Retinal pigment epithelial cell (primary cell): ENCODE results near the gene GNAL.

Experiments
- DNase-seq: peaks from one replicate; pipeline ENCODE4 v3.0.0-alpha.2; 2010; ENCODE audit warnings: low read depth
- H3K4me3 ChIP-seq: 2 replicates; pipeline ENCODE4 v1.5.1; 2011; ENCODE audit warnings: mild to moderate bottlenecking, low read length, control low read depth, moderate library complexity
- CTCF ChIP-seq: conservative IDR thresholded peaks from 2 replicates; pipeline ENCODE4 v1.5.1; 2011; ENCODE audit warnings: low read depth, low read length, control low read depth, inconsistent platforms

Gene GNAL

GRCh38 chr18:11818486-11819203 lies 129.6 kb downstream of the GNAL start:
- no peak for TF ChIP-seq CTCF
- DNase-seq = no peak
- no peak overlapping the region for H3K4me3 ChIP-seq

GRCh38 chr18:11819938-11820337 lies 130.9 kb downstream of the GNAL start:
- no peak overlapping the region for H3K4me3 ChIP-seq
- DNase-seq = no peak
- no peak for TF ChIP-seq CTCF

GRCh38 chr18:11820697-11821096 lies 131.6 kb downstream of the GNAL start:
- no peak for DNase-seq
- no peak overlapping the region for H3K4me3 ChIP-seq
- TF ChIP-seq CTCF = no peak

- TF ChIP-seq CTCF = no peak
- H3K4me3 ChIP-seq = no peak overlapping the region
- no peak for DNase-seq
Observed at GRCh38 chr18:11821208-11821607, 132.1 kb downstream of the GNAL start.

GRCh38 chr18:11821643-11822237 lies 132.7 kb downstream of the GNAL start:
- DNase-seq = no peak

GRCh38 chr18:11823545-11823944 lies 134.5 kb downstream of the GNAL start:
- no peak for TF ChIP-seq CTCF
- no peak overlapping the region for H3K4me3 ChIP-seq
- no peak for DNase-seq

More at GRCh38 chr18:11821643-11822237, 132.7 kb downstream of the GNAL start:
- H3K4me3 ChIP-seq = no peak overlapping the region
- TF ChIP-seq CTCF = no peak

- no peak for DNase-seq
- H3K4me3 ChIP-seq = no peak overlapping the region
- no peak for TF ChIP-seq CTCF
Observed at GRCh38 chr18:11826836-11827235, 137.8 kb downstream of the GNAL start.
